Mammary epithelial cell (primary cell): ENCODE measurements around the gene STRN3.

Experiments used
- CTCF ChIP-seq, 2 donors: IDR thresholded peaks in 1 of 2; conservative IDR thresholded peaks in 1 of 2; 2 replicates each; pipeline ENCODE4 v1.5.1; 2011 to 2012; ENCODE audit warnings: inconsistent platforms in 2 of 2, low read length in 2 of 2, mild to moderate bottlenecking in 2 of 2, control low read depth in 1 of 2, low read depth in 1 of 2; ENCODE audit not compliant: insufficient read depth in 1 of 2; ENCODE audit errors: extremely low read depth in 1 of 2
- EZH2 ChIP-seq: IDR thresholded peaks from 2 replicates; pipeline ENCODE4 v1.6.1; 2012; ENCODE audit warnings: low read length, inconsistent platforms, borderline replicate concordance

- no peak for TF ChIP-seq CTCF (conservative IDR thresholded peaks at IDR 0.05 in 1 of 2, IDR thresholded peaks at IDR 0.05 in 1 of 2; ENCODE audit: extremely low read depth in 1 of 2, insufficient read depth in 1 of 2, low read depth in 1 of 2, low read length in 2 of 2)
- TF ChIP-seq EZH2, result no peak
Observed at GRCh38 chr14:30921305-30921704, 104.9 kb downstream of the STRN3 start.
